Measurements from ENCODE around the gene SLC49A3.

Gene SLC49A3

GRCh38 chr4:651884-652642 lies 36.9 kb downstream of the SLC49A3 start:
- Histone ChIP-seq H3K9ac (no peak overlapping the region), H2AFZ (no peak overlapping the region), H3K27ac (no peak overlapping the region), H3K4me3 (ENCODE audit: low read depth, low read length) (no peak overlapping the region), H3K79me2 (no peaks in the 10 kb centered on the region), H3K9me3 (ENCODE audit: control insufficient read depth, low read length) (no peaks in the 10 kb centered on the region), H3K36me3 (ENCODE audit: control insufficient read depth, insufficient read depth, low read length) (no peaks in the 10 kb centered on the region), H3K4me1 (no peaks in the 10 kb centered on the region), H3K4me2 (ENCODE audit: low read length) (no peak overlapping the region), H3K27me3 (ENCODE audit: control insufficient read depth, insufficient read depth, low read length) (no peaks in the 10 kb centered on the region)
- no peak for TF ChIP-seq CTCF (IDR thresholded peaks at IDR 0.05)

GRCh38 chr4:650951-651883 lies 37.7 kb downstream of the SLC49A3 start:
- TF ChIP-seq CTCF (IDR thresholded peaks at IDR 0.05) = no peak
- Histone ChIP-seq H3K4me3 (ENCODE audit: low read depth, low read length) (no peak overlapping the region), H3K79me2 (no peaks in the 10 kb centered on the region), H3K27ac (no peak overlapping the region), H2AFZ (no peak overlapping the region), H3K4me2 (ENCODE audit: low read length) (no peak overlapping the region), H3K36me3 (ENCODE audit: control insufficient read depth, insufficient read depth, low read length) (no peaks in the 10 kb centered on the region), H3K9ac (no peak overlapping the region), H3K9me3 (ENCODE audit: control insufficient read depth, low read length) (no peaks in the 10 kb centered on the region), H3K4me1 (no peaks in the 10 kb centered on the region), H3K27me3 (ENCODE audit: control insufficient read depth, insufficient read depth, low read length) (no peaks in the 10 kb centered on the region)

GRCh38 chr4:650461-650860 lies 38.5 kb downstream of the SLC49A3 start:
- H3K4me3 ChIP-seq (ENCODE audit: low read depth, low read length) = no peak overlapping the region
- no peaks in the 10 kb centered on the region for H3K9me3 ChIP-seq (ENCODE audit: control insufficient read depth, low read length)
- no peaks in the 10 kb centered on the region for H3K36me3 ChIP-seq (ENCODE audit: control insufficient read depth, insufficient read depth, low read length)
- no peak overlapping the region for H3K27ac ChIP-seq
- no peaks in the 10 kb centered on the region for H3K4me1 ChIP-seq
- H3K4me2 ChIP-seq (ENCODE audit: low read length) = no peak overlapping the region
- H3K9ac ChIP-seq = no peak overlapping the region
- no peaks in the 10 kb centered on the region for H3K27me3 ChIP-seq (ENCODE audit: control insufficient read depth, insufficient read depth, low read length)
- no peak for TF ChIP-seq CTCF (IDR thresholded peaks at IDR 0.05)
- no peak overlapping the region for H2AFZ ChIP-seq
- H3K79me2 ChIP-seq = no peaks in the 10 kb centered on the region

GRCh38 chr4:649751-650310 lies 39.1 kb downstream of the SLC49A3 start:
- no peaks in the 10 kb centered on the region for H3K27me3 ChIP-seq (ENCODE audit: control insufficient read depth, insufficient read depth, low read length)
- H3K9ac ChIP-seq = no peak overlapping the region
- no peak overlapping the region for H2AFZ ChIP-seq
- no peak for TF ChIP-seq CTCF (IDR thresholded peaks at IDR 0.05)
- H3K79me2 ChIP-seq = no peaks in the 10 kb centered on the region
- no peaks in the 10 kb centered on the region for H3K9me3 ChIP-seq (ENCODE audit: control insufficient read depth, low read length)
- H3K4me3 ChIP-seq (ENCODE audit: low read depth, low read length) = no peak overlapping the region
- H3K4me1 ChIP-seq = no peaks in the 10 kb centered on the region
- H3K27ac ChIP-seq = no peak overlapping the region
- H3K4me2 ChIP-seq (ENCODE audit: low read length) = no peak overlapping the region
- H3K36me3 ChIP-seq (ENCODE audit: control insufficient read depth, insufficient read depth, low read length) = no peaks in the 10 kb centered on the region
